ENCODE results near the gene MMP24.
A peak's percentile ranks its signal among the peaks of the same experiment; 100 is the strongest.

DNA sequence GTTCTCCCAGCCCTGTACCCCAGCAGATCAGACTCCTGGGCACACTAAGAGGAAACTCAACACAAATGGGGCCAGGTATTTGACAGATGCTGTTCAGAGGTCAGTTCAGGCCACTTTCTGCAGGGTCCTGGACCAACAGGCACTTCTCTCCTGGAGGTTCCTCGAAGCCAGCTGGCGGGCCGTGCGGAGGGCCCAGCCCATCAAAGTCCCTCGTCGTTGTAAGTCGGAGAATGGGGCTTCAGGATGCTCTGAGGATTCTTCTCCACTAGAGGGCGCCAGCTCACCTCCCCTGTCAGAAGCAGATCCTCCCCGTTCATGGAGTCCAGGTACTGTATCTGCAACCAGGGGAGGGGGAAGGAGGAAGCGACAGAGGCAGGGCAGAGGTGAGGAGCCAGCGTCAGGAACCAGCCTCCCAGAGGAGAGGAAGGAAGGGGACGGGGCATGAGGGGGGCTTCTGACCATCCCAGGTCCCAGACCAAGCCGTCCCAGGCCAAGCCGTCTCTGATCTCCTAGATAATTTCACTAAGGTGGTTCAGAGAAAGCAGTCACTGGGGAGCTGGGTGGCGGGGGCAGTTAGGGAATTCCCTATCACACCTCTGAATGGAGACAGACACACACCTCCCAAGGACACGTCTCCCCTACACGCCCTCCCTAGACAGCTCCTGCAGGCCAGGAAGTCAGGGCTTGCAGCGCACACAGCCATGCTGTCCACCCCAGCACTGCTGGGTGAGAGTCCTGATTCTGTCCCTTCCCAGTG lies 77.4 kb downstream of the MMP24 start:
- TF ChIP-seq CTCF (IDR thresholded peaks at IDR 0.05), result peak; percentile 96
- no peak; the same call in 1 of the 2 replicates for TF ChIP-seq POLR2AphosphoS5 (IDR thresholded peaks at IDR 0.05; ENCODE audit: low read depth, low read length)
- TF ChIP-seq SIN3A (IDR thresholded peaks at IDR 0.05; ENCODE audit: borderline replicate concordance, insufficient read depth, low read depth, low read length), result no peak
- TF ChIP-seq TCF7L2 (IDR thresholded peaks at IDR 0.05; ENCODE audit: low read depth, low read length), result no peak

Measured in Panc1 (cell line).